ENCODE results near the gene RNASEH2C. TPM values are rescaled to one million over a fixed set of nuclear protein-coding genes. Genes with fewer than 3 reads are reported as not detected.
"Not testable (repeated sequence)": the region's sequence is repeated elsewhere in the genome, so short reads cannot be mapped to it uniquely, and the experiment has no call there.

RNASEH2C gene
- total RNA-seq, 1 donor from 2014 or later: 44.0 TPM

DNA sequence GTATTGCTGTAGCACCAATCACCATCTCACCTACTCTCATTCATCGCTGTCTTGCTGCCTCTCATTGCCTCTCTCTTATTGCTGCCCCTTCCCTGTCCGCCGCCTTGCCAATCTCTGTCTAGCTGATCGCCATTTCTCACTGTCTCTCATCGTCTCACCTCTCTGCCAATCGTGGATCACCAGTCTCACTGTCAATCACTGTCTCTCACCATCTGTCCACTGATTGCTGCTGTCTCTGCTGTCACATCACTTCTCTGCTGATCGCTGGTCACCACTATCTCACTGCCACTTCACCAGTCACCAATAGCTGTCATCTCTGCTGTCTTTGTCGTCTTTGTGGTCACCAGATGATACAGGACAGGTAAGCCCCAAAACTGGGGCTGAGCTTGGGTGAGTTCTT is 20.6 kb upstream of the RNASEH2C start:
- Mint-ChIP-seq H3K4me3 (ENCODE audit: low read depth) (no peak overlapping the region), H3K4me1 (ENCODE audit: low read depth) (no peaks in the 10 kb centered on the region), H3K27ac (no peak overlapping the region), H3K36me3 (ENCODE audit: insufficient read depth) (no peaks in the 10 kb centered on the region), H3K27me3 (peaks cover 34% of the 10 kb centered on the region), H3K9me3 (ENCODE audit: low read depth) (peaks cover 9% of the 10 kb centered on the region)
- no peak for DNase-seq (ENCODE audit: low spot score, unreplicated experiment)
- TF ChIP-seq, protein P1, sequence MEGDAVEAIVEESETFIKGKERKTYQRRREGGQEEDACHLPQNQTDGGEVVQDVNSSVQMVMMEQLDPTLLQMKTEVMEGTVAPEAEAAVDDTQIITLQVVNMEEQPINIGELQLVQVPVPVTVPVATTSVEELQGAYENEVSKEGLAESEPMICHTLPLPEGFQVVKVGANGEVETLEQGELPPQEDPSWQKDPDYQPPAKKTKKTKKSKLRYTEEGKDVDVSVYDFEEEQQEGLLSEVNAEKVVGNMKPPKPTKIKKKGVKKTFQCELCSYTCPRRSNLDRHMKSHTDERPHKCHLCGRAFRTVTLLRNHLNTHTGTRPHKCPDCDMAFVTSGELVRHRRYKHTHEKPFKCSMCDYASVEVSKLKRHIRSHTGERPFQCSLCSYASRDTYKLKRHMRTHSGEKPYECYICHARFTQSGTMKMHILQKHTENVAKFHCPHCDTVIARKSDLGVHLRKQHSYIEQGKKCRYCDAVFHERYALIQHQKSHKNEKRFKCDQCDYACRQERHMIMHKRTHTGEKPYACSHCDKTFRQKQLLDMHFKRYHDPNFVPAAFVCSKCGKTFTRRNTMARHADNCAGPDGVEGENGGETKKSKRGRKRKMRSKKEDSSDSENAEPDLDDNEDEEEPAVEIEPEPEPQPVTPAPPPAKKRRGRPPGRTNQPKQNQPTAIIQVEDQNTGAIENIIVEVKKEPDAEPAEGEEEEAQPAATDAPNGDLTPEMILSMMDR (IDR thresholded peaks at IDR 0.05; ENCODE audit: unreplicated experiment): no peak

DNA sequence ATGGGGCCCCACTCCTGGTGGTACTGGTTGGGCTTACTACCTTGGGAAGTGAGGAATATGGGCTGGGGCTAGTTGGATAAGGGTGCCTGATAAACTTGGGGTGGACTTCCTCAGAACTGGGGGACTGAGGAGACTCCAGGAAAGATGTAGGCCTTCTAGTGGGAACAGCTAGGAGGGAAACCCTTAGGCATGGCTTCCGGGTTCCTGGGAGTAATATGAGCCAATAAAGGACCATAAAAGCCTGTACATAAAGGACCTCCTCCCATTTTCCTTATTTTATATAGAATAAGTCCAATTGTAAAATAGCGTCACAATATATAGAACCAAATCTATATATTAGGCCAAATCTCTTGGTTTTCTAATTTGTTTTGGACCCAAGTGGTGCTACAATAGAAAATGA is 18.4 kb upstream of the RNASEH2C start:
- no peaks in the 10 kb centered on the region for H3K4me1 Mint-ChIP-seq (ENCODE audit: low read depth)
- no peak overlapping the region for H3K4me3 Mint-ChIP-seq (ENCODE audit: low read depth)
- TF ChIP-seq, protein P1 (IDR thresholded peaks at IDR 0.05; ENCODE audit: unreplicated experiment): no peak
- H3K27me3 Mint-ChIP-seq: peaks cover 28% of the 10 kb centered on the region
- DNase-seq (ENCODE audit: low spot score, unreplicated experiment): no peak
- no peaks in the 10 kb centered on the region for H3K36me3 Mint-ChIP-seq (ENCODE audit: insufficient read depth)
- H3K9me3 Mint-ChIP-seq (ENCODE audit: low read depth): peaks cover 14% of the 10 kb centered on the region
- H3K27ac Mint-ChIP-seq: no peak overlapping the region

DNA sequence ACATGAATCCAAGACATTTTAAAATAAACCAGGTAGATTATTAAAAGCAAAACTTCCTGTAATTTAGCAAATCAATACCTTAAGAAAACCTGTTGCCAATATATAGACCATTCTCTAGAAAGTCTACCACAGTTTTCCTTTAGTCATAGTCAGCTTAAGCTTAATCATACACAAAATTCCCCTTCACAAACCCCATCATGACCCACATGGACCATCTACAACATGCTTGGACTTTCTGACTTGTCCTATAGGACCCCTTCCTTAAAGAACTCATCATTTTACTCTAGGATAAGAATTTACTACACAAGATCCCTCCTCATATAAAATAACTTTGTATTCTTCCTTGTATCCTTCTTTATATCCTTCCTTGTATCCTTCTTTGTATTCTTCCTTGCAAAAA is 16.2 kb upstream of the RNASEH2C start:
- Mint-ChIP-seq H3K36me3 (ENCODE audit: insufficient read depth) (peaks cover 1% of the 10 kb centered on the region), H3K4me1 (ENCODE audit: low read depth) (no peaks in the 10 kb centered on the region), H3K9me3 (ENCODE audit: low read depth) (peaks cover 17% of the 10 kb centered on the region), H3K27ac (no peak overlapping the region), H3K4me3 (ENCODE audit: low read depth) (no peak overlapping the region), H3K27me3 (peaks cover 32% of the 10 kb centered on the region)
- TF ChIP-seq, protein P1 (IDR thresholded peaks at IDR 0.05; ENCODE audit: unreplicated experiment): no peak
- DNase-seq (ENCODE audit: low spot score, unreplicated experiment): no peak

DNA sequence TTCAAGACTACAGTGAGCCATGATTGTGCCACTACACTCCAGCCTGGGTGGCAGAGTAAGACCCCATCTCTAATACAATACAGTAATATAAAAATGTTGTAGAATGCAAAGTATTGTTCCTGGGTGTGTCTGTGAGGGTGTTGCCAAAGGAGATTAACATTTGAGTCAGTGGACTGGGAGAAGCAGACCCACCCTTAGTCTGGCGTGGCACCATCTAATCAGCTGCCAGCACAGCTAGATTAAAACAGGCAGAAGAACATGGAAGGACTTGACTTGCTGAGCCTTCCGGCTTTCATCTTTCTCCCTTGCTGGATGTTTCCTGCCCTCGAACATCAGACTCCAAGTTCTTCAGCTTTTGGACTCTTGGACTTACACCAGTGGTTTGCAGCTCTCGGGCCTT is 14.5 kb upstream of the RNASEH2C start:
- Mint-ChIP-seq H3K9me3 (ENCODE audit: low read depth) (peaks cover 19% of the 10 kb centered on the region), H3K27me3 (peaks cover 27% of the 10 kb centered on the region)
- H3K4me3 Mint-ChIP-seq (ENCODE audit: low read depth); DNase-seq (ENCODE audit: low spot score, unreplicated experiment); H3K36me3 Mint-ChIP-seq (ENCODE audit: insufficient read depth); H3K27ac Mint-ChIP-seq; H3K4me1 Mint-ChIP-seq (ENCODE audit: low read depth): not testable (repeated sequence)

DNA sequence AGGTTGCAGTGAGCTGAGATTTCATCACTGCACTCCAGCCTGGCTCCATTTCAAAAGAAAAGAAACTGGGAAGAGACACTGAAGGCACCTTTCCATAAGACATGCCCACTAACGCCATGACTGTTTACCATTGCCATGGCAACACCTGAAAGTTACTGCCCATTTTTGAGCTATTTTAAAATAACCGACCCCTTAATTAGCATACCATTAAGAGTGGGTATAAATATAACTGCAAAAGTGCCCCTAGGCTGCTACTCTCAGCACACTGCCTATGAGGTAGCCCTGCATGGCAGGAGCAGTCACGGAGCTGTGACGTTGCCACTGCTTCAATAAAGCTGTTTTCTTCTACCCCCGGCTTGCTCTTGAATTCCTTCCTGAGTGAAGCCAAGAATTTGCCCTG is 9.9 kb upstream of the RNASEH2C start:
- peaks cover 2% of the 10 kb centered on the region for H3K36me3 Mint-ChIP-seq (ENCODE audit: insufficient read depth)
- TF ChIP-seq, protein P1 (IDR thresholded peaks at IDR 0.05; ENCODE audit: unreplicated experiment): no peak
- DNase-seq (ENCODE audit: low spot score, unreplicated experiment): no peak
- peaks cover 19% of the 10 kb centered on the region for H3K27me3 Mint-ChIP-seq
- no peak overlapping the region for H3K27ac Mint-ChIP-seq
- no peak overlapping the region for H3K4me3 Mint-ChIP-seq (ENCODE audit: low read depth)
- H3K4me1 Mint-ChIP-seq (ENCODE audit: low read depth): no peaks in the 10 kb centered on the region
- peaks cover 6% of the 10 kb centered on the region for H3K9me3 Mint-ChIP-seq (ENCODE audit: low read depth)

DNA sequence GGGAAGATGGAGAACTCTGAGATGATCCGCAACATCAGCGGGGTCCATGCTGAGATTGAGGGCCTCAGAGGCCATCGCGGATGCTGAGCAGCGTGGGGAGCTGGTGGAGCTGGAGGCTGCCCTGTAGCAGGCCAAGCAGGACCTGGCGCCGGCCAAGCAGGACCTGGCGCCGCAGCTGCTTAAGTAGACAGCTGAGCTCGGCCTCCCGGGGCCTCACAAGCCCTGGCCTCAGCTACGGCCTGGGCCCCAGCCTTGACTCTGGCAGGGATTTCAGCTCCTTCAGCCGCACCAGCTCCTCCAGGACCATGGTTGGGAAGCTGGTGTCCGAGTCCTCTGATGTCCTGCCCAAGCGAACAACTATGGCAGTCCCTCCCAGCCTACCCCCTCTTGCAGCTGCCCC is 7.3 kb upstream of the RNASEH2C start:
- peaks cover 2% of the 10 kb centered on the region for H3K36me3 Mint-ChIP-seq (ENCODE audit: insufficient read depth)

More for the DNA sequence above, 7.3 kb upstream of the RNASEH2C start:
- Mint-ChIP-seq H3K4me1 (ENCODE audit: low read depth) (no peaks in the 10 kb centered on the region), H3K4me3 (ENCODE audit: low read depth) (no peak overlapping the region), H3K27ac (no peak overlapping the region), H3K9me3 (ENCODE audit: low read depth) (peaks cover 4% of the 10 kb centered on the region), H3K27me3 (peaks cover 14% of the 10 kb centered on the region)
- TF ChIP-seq, protein P1 (IDR thresholded peaks at IDR 0.05; ENCODE audit: unreplicated experiment): no peak
- DNase-seq (ENCODE audit: low spot score, unreplicated experiment): no peak
